Adipocyte (in vitro differentiated cells): ENCODE results near the gene ABHD1.
A peak's percentile ranks its signal among the peaks of the same experiment; 100 is the strongest.

ENCODE experiments used
- DNase-seq: peaks from one replicate; pipeline ENCODE4 v3.0.0-alpha.2; 2015; ENCODE audit warnings: low read depth
- H3K27me3 ChIP-seq: replicated peaks from 2 replicates; pipeline ENCODE4 v1.7.0; 2013; ENCODE audit warnings: mild to moderate bottlenecking, low read length, moderate library complexity; ENCODE audit not compliant: control insufficient read depth, insufficient read depth
- H3K36me3 ChIP-seq: 2 replicates; pipeline ENCODE4 v1.7.0; 2013; ENCODE audit warnings: low read length, mild to moderate bottlenecking, moderate library complexity; ENCODE audit not compliant: control insufficient read depth, insufficient read depth, severe bottlenecking
- H3K4me1 ChIP-seq: 2 replicates; pipeline ENCODE4 v1.7.0; 2013; ENCODE audit warnings: mild to moderate bottlenecking, low read length, moderate library complexity; ENCODE audit not compliant: control insufficient read depth, insufficient read depth
- H3K4me3 ChIP-seq: 2 replicates; pipeline ENCODE4 v1.7.0; 2013; ENCODE audit warnings: mild to moderate bottlenecking, low read length, moderate library complexity
- H3K9ac ChIP-seq: 2 replicates; pipeline ENCODE4 v1.7.0; 2013; ENCODE audit warnings: mild to moderate bottlenecking, low read length, moderate library complexity
- H3K9me3 ChIP-seq: 2 replicates; pipeline ENCODE4 v1.7.0; 2013; ENCODE audit warnings: mild to moderate bottlenecking, low read length, moderate library complexity; ENCODE audit not compliant: control insufficient read depth

The ABHD1 gene

GRCh38 chr2:27082773-27083409, 40.7 kb upstream of the ABHD1 start:
- Histone ChIP-seq H3K9ac (no peak overlapping the region), H3K4me1 (peaks cover 43% of the 10 kb centered on the region), H3K9me3 (no peaks in the 10 kb centered on the region), H3K4me3 (no peak overlapping the region), H3K27me3 (no peaks in the 10 kb centered on the region), H3K36me3 (peaks cover 10% of the 10 kb centered on the region)
- no peak for DNase-seq

GRCh38 chr2:27083410-27084296, 40.0 kb upstream of the ABHD1 start:
- DNase-seq = no peak
- Histone ChIP-seq H3K4me1 (peaks cover 41% of the 10 kb centered on the region), H3K4me3 (no peak overlapping the region), H3K27me3 (no peaks in the 10 kb centered on the region), H3K36me3 (peaks cover 10% of the 10 kb centered on the region), H3K9ac (no peak overlapping the region), H3K9me3 (no peaks in the 10 kb centered on the region)

GRCh38 chr2:27084297-27085061, 39.1 kb upstream of the ABHD1 start:
- H3K4me1 ChIP-seq = peaks cover 36% of the 10 kb centered on the region
- H3K4me3 ChIP-seq = no peak overlapping the region
- peaks cover 10% of the 10 kb centered on the region for H3K36me3 ChIP-seq
- no peak for DNase-seq
- no peaks in the 10 kb centered on the region for H3K27me3 ChIP-seq
- H3K9me3 ChIP-seq = no peaks in the 10 kb centered on the region
- H3K9ac ChIP-seq = no peak overlapping the region

GRCh38 chr2:27085062-27085672, 38.4 kb upstream of the ABHD1 start:
- H3K9ac ChIP-seq = peak overlapping the region; percentile 90
- no peaks in the 10 kb centered on the region for H3K27me3 ChIP-seq
- H3K9me3 ChIP-seq = no peaks in the 10 kb centered on the region
- H3K36me3 ChIP-seq = peaks cover 10% of the 10 kb centered on the region
- peaks cover 30% of the 10 kb centered on the region for H3K4me1 ChIP-seq
- peak overlapping the region; percentile 82 for H3K4me3 ChIP-seq
- no peak for DNase-seq

- H3K9me3 ChIP-seq = no peaks in the 10 kb centered on the region
- peak overlapping the region; percentile 82 for H3K4me3 ChIP-seq
- no peaks in the 10 kb centered on the region for H3K27me3 ChIP-seq
- H3K9ac ChIP-seq = peak overlapping the region; percentile 90
- DNase-seq = peak; percentile 41
- peaks cover 10% of the 10 kb centered on the region for H3K36me3 ChIP-seq
- H3K4me1 ChIP-seq = peaks cover 24% of the 10 kb centered on the region
Observed at GRCh38 chr2:27085673-27086089, 37.9 kb upstream of the ABHD1 start.

- H3K9ac ChIP-seq = peak overlapping the region; percentile 90
- no peaks in the 10 kb centered on the region for H3K27me3 ChIP-seq
- peaks cover 19% of the 10 kb centered on the region for H3K4me1 ChIP-seq
- peak overlapping the region; percentile 82 for H3K4me3 ChIP-seq
- no peaks in the 10 kb centered on the region for H3K9me3 ChIP-seq
- peak; percentile 97 for DNase-seq
- peaks cover 10% of the 10 kb centered on the region for H3K36me3 ChIP-seq
Observed at GRCh38 chr2:27086090-27086723, 37.4 kb upstream of the ABHD1 start.

- no peak for DNase-seq
- H3K9me3 ChIP-seq = no peaks in the 10 kb centered on the region
- H3K36me3 ChIP-seq = peaks cover 8% of the 10 kb centered on the region
- H3K9ac ChIP-seq = peak within 1 kb of the TSS; percentile 90
- peaks cover 14% of the 10 kb centered on the region for H3K4me1 ChIP-seq
- H3K4me3 ChIP-seq = peak within 1 kb of the TSS; percentile 82
- no peaks in the 10 kb centered on the region for H3K27me3 ChIP-seq
Observed at GRCh38 chr2:27086724-27087593, 36.7 kb upstream of the ABHD1 start, which contains the start of gene KHK. KHK (plus strand) TSS chr2:27086772; CDS start chr2:27087260, 488 bp downstream.

GRCh38 chr2:27087823-27088410, 35.7 kb upstream of the ABHD1 start:
- H3K4me3 ChIP-seq = no peak overlapping the region
- no peak overlapping the region for H3K9ac ChIP-seq
- no peaks in the 10 kb centered on the region for H3K36me3 ChIP-seq
- no peak for DNase-seq
- H3K9me3 ChIP-seq = no peaks in the 10 kb centered on the region
- peaks cover 14% of the 10 kb centered on the region for H3K4me1 ChIP-seq
- H3K27me3 ChIP-seq = no peaks in the 10 kb centered on the region

- H3K4me1 ChIP-seq = peaks cover 14% of the 10 kb centered on the region
- DNase-seq = no peak
- no peak overlapping the region for H3K4me3 ChIP-seq
- H3K36me3 ChIP-seq = no peaks in the 10 kb centered on the region
- H3K9me3 ChIP-seq = no peaks in the 10 kb centered on the region
- H3K27me3 ChIP-seq = no peaks in the 10 kb centered on the region
- no peak overlapping the region for H3K9ac ChIP-seq
Observed at GRCh38 chr2:27088634-27089033, 35.0 kb upstream of the ABHD1 start.
